Ovary (tissue), 9 donors: ENCODE data around the gene HNRNPAB. TPM values are rescaled to one million over a fixed set of nuclear protein-coding genes. Genes with fewer than 3 reads are reported as not detected.
"Not testable (repeated sequence)": the region's sequence is repeated elsewhere in the genome, so short reads cannot be mapped to it uniquely, and the experiment has no call there.

Experiments used
- DNase-seq, 5 donors: peaks; one replicate each; pipeline ENCODE4 v3.0.0-alpha.2; 2019 to 2020
- H3K27ac ChIP-seq, 2 donors: fragments of 200-600 bp; one replicate each; pipeline versions ENCODE4 v1.5.1 to v1.8.0; 2019 to 2022
- H3K27me3 ChIP-seq: fragments of 200-600 bp; one replicate; pipeline ENCODE4 v1.8.0; 2022
- H3K36me3 ChIP-seq: fragments of 200-600 bp; sonication (generic); one replicate; pipeline ENCODE4 v1.5.1; 2019
- H3K4me1 ChIP-seq: one replicate; pipeline ENCODE4 v1.8.1; 2013; ENCODE audit warnings: mild to moderate bottlenecking, moderate library complexity; ENCODE audit not compliant: insufficient read depth
- H3K4me3 ChIP-seq: fragments of 200-600 bp; sonication (generic); one replicate; pipeline ENCODE4 v1.5.1; 2017
- H3K9me3 ChIP-seq, 2 donors: fragments of 200-600 bp in 1 of 2; sonication (generic) in 1 of 2; one replicate each; pipeline versions ENCODE4 v1.5.1 to v1.8.1; 2013 to 2019; ENCODE audit warnings: mild to moderate bottlenecking in 1 of 2, moderate library complexity in 1 of 2
- EP300 ChIP-seq: sonication (generic); formaldehyde crosslinking; IDR thresholded peaks from one replicate; pipeline ENCODE4 v1.6.1; 2017; ENCODE audit warnings: antibody characterized with exemption
- POLR2A ChIP-seq: fragments of 450-650 bp; IDR thresholded peaks from one replicate; pipeline ENCODE4 v1.6.1; 2017; ENCODE audit warnings: antibody characterized with exemption, mild to moderate bottlenecking, moderate library complexity
- WGBS, 3 donors: extraction: QIAGEN DNeasy Blood & Tissue Kit in 1 of 3; methylation state at CpG; one replicate each; pipeline versions ENCODE4 v1.1.5 to v1.1.7; 2013 to 2017; 5-methylcytosine and 5-hydroxymethylcytosine counted together
- intact Hi-C, 4 donors: fragments of 100-400 bp; cut with DNase I; formaldehyde crosslinking; loops; one replicate each; pipeline versions ENCODE4 v1.11.0 to v1.15.1; 2022 to 2023
- polyA plus RNA-seq, 2 donors: library from polyadenylated mRNA; stranded (reverse); fragments of 200-250 nt in 1 of 2; fragments of 350-450 nt in 1 of 2; fragmentation: Illumina TruSeq in 1 of 2; extraction: RNeasy Lipid Tissue Mini Kit (QIAGEN cat#74804) in 1 of 2; gene quantifications; one replicate each; pipeline ENCODE4 v1.2.3, GENCODE V29; 2013 to 2014
- total RNA-seq, 7 donors: library from RNA; depleted of rRNA in 2 of 7; stranded (reverse); fragments of >200 nt in 2 of 7; fragmentation: NEBNext Ultra II Directional in 3 of 7; extraction: Animal tissue kit (Norgen Biotek cat#: 25700) in 3 of 7; gene quantifications; one replicate each; pipeline versions ENCODE4 v1.1.0 to v1.2.4, GENCODE V29; 2016 to 2023
- TF ChIP-seq, protein P1 (sequence below), 3 donors: fragments of 450-650 bp in 2 of 3; fragments of 200-600 bp in 1 of 3; IDR thresholded peaks; one replicate each; pipeline versions ENCODE4 v1.5.1 to v1.8.0; 2016 to 2022; ENCODE audit warnings: antibody characterized with exemption in 3 of 3, mild to moderate bottlenecking in 1 of 3
- donor health status: DM: no; HTN: no; CAD: no; lungs with moderate emphysema.
- donor health status: DM: no; HTN: no; CAD: no.
- donor health status: Bipolar disorder and iron deficiency.
- donor health status: DM: yes; HTN: yes; CAD: no.
- donor health status: DM: no; HTN: no; CAD: no.
- donor health status: DM: yes; HTN: yes; CAD: no.

Gene HNRNPAB
- total and polyA plus RNA-seq, 9 donors, result 42.0 to 132 (median 102) TPM

DNA sequence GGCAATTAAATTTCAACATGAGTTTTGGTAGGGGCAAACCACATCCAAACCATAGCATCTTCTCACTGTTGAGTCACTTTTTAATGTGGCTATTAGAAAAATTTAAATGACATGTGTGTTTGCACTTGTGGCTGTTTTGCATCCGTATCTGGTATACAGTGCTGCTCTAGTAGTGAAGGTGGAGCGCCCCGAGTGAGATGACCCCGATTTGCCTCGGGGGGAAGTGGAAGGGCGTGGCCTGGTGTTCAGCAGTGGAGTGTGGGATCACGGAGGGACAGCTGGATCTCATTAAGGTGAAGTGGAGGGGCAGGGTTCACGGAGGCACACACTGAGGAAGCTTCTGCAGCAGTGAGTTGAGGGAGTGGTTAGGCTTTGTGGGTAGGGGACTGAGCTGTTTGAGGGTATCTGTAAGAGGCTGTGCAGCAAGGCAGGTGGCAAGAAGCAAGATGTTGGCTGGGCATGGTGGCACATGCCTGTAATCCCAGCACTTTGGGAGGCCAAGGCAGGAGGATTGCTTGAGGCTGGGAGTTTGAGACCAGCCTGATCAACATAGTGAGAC lies 11.0 kb upstream of the HNRNPAB start:
- Histone ChIP-seq H3K27ac (no peak overlapping the region), H3K4me1 (no peaks in the 10 kb centered on the region), H3K9me3 (no peaks in the 10 kb centered on the region), H3K4me3 (no peak overlapping the region), H3K36me3 (no peaks in the 10 kb centered on the region), H3K27me3 (no peaks in the 10 kb centered on the region)
- 72 to 78% (median 73%) methylated on average over 8 of the region's 8 CpGs for WGBS, 3 donors
- intact Hi-C loops, result no loop called here
- TF ChIP-seq POLR2A, result no peak
- no peak for DNase-seq

DNA sequence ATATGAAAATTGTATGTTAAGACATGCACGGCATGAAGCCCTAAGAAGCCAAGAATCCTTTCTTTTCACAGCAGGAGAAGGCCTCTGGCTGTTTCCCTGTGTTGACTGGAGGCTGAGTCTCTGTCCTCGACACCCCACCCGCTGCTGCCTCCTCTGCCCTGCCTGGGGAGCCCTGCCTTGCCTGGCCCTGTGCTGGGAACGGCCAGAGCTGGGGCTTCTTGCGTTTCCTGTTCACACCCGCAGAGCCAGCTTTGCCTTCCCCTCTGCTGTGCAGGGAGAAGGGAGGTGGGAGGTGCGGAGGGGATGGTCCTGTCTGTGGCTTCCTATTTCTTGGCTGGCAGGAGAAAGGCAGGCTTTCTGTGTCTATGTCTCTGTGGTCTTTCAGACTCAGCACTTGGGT lies 10.3 kb upstream of the HNRNPAB start:
- 26 to 34% (median 32%) methylated on average over 7 of the region's 7 CpGs for WGBS, 3 donors
- Histone ChIP-seq H3K36me3 (no peaks in the 10 kb centered on the region), H3K4me3 (no peak overlapping the region), H3K27me3 (no peaks in the 10 kb centered on the region), H3K4me1 (no peaks in the 10 kb centered on the region), H3K9me3 (no peaks in the 10 kb centered on the region), H3K27ac (no peak overlapping the region)
- TF ChIP-seq EP300 (no peak), POLR2A (no peak)
- TF ChIP-seq, protein P1, sequence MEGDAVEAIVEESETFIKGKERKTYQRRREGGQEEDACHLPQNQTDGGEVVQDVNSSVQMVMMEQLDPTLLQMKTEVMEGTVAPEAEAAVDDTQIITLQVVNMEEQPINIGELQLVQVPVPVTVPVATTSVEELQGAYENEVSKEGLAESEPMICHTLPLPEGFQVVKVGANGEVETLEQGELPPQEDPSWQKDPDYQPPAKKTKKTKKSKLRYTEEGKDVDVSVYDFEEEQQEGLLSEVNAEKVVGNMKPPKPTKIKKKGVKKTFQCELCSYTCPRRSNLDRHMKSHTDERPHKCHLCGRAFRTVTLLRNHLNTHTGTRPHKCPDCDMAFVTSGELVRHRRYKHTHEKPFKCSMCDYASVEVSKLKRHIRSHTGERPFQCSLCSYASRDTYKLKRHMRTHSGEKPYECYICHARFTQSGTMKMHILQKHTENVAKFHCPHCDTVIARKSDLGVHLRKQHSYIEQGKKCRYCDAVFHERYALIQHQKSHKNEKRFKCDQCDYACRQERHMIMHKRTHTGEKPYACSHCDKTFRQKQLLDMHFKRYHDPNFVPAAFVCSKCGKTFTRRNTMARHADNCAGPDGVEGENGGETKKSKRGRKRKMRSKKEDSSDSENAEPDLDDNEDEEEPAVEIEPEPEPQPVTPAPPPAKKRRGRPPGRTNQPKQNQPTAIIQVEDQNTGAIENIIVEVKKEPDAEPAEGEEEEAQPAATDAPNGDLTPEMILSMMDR (IDR thresholded peaks at IDR 0.05), result no peak
- no peak for DNase-seq
- intact Hi-C loops, result no loop called here

DNA sequence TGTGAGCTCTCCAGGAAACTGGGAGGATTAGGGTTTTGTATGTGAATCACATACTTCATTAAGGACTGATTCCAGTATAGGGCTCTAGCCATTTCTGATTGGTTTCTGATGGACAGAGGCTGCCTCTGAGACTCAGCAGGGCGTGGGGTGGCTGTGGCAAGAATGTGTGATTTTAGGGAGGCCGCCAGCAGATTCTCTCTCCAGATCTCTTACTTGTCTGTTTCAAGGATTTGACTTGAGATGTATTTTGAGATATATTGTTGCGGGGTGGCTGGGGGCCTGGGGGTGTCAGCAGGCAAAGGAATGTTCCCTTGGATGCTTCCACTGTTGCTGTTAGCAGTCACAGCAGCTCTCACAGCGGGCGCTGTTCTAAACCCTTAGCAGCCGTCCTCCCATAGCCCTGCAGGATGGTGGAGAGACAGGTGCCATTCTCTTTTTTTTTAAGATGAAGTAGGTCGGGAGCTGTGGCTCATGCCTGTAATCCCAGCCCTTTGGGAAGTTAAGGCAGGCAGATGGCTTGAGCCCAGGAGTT lies 8.0 kb upstream of the HNRNPAB start:
- WGBS, 3 donors, result 67 to 75% (median 69%) methylated on average over 7 of the region's 7 CpGs
- H3K27ac ChIP-seq, result no peak overlapping the region
- DNase-seq, result no peak
- H3K9me3 ChIP-seq, result no peaks in the 10 kb centered on the region
- no peaks in the 10 kb centered on the region for H3K4me1 ChIP-seq
- TF ChIP-seq EP300 (no peak), POLR2A (no peak)
- TF ChIP-seq, protein P1 (IDR thresholded peaks at IDR 0.05), result no peak
- no peaks in the 10 kb centered on the region for H3K36me3 ChIP-seq
- H3K4me3 ChIP-seq, result no peak overlapping the region
- intact Hi-C loops, result no loop called here
- no peaks in the 10 kb centered on the region for H3K27me3 ChIP-seq

DNA sequence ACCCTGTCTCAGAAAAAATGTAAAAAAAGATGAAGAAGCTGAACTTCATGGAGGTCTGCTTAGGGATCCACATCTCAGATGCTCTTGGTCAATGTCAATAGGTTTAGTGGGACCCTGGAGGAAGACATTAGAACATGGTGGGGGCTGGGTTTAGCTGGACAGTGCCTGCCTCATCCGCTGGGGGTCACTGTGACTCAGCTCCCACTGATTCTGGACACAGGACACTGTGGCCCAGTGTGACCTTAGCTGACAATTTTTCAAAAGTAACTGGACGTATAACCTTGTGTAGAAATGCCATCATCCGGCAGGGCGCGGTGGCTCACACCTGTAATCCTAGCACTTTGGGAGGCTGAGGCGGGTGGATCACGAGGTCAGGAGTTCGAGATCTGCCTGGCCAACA lies 7.3 kb upstream of the HNRNPAB start:
- Histone ChIP-seq H3K27me3 (no peaks in the 10 kb centered on the region), H3K4me3 (no peak overlapping the region), H3K9me3 (no peaks in the 10 kb centered on the region), H3K36me3 (no peaks in the 10 kb centered on the region), H3K27ac (no peak overlapping the region), H3K4me1 (no peaks in the 10 kb centered on the region)
- WGBS, 3 donors, result 78 to 82% (median 79%) methylated on average over 8 of the region's 8 CpGs
- no peak for DNase-seq
- intact Hi-C loops, result no loop called here
- no peak for TF ChIP-seq EP300
- TF ChIP-seq POLR2A, result no peak
- TF ChIP-seq, protein P1 (IDR thresholded peaks at IDR 0.05), result no peak

DNA sequence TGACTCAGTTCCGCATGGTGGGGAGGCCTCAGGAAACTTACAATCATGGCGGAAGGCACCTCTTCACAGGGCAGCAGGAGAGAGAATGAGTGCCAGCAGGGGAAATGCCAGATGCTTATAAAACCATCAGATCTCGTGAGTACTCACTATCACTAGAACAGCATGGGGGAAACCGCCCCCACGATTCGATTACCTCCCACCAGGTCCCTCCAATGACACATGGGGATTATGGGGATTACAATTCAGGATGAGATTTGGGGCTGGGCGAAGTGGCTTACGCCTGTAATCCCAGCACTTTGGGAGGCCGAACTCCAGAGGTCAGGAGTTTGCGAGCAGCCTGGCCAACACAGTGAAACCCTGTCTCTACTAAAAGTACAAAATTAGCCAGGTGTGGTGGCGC lies 6.2 kb upstream of the HNRNPAB start:
- H3K27me3 ChIP-seq, H3K4me1 ChIP-seq, H3K9me3 ChIP-seq, DNase-seq, H3K4me3 ChIP-seq, intact Hi-C loops, H3K27ac ChIP-seq, H3K36me3 ChIP-seq: not testable (repeated sequence)
- 77 to 93% (median 85%) methylated on average over 10 to 11 of the region's 11 CpGs for WGBS, 3 donors
